Glomerular endothelial cell (primary cell): Measurements from ENCODE around the gene MET. TPM values are rescaled to one million over a fixed set of nuclear protein-coding genes. Genes with fewer than 3 reads are reported as not detected.
"Not testable (repeated sequence)": the region's sequence is repeated elsewhere in the genome, so short reads cannot be mapped to it uniquely, and the experiment has no call there.

Source experiments
- DNase-seq: peaks from one replicate; pipeline ENCODE4 v3.0.0-alpha.2; 2011; ENCODE audit warnings: low read depth, low spot score; ENCODE audit errors: extremely low read depth
- total RNA-seq: library from RNA; depleted of rRNA; stranded (reverse); fragments of >200 nt; gene quantifications from 2 replicates; pipeline ENCODE4 v1.2.3, GENCODE V29; 2015

The MET gene
- total RNA-seq, 1 donor from 2014 or later, result 24.4 TPM

GRCh38 chr7:116741625-116742316 lies 69.8 kb downstream of the MET start:
- DNase-seq, result no peak

GRCh38 chr7:116742641-116743040 lies 70.6 kb downstream of the MET start:
- DNase-seq, result no peak

GRCh38 chr7:116743835-116744234 lies 71.8 kb downstream of the MET start:
- not testable (repeated sequence) for DNase-seq

- DNase-seq, result not testable (repeated sequence)
Observed at GRCh38 chr7:116746388-116746787, 74.4 kb downstream of the MET start.

GRCh38 chr7:116751070-116751469 lies 79.1 kb downstream of the MET start:
- not testable (repeated sequence) for DNase-seq

- DNase-seq, result no peak
Observed at GRCh38 chr7:116752305-116753074, 80.5 kb downstream of the MET start.

GRCh38 chr7:116753130-116753529 lies 81.1 kb downstream of the MET start:
- no peak for DNase-seq

GRCh38 chr7:116754186-116754585 lies 82.2 kb downstream of the MET start:
- DNase-seq, result no peak

GRCh38 chr7:116757283-116757682 lies 85.3 kb downstream of the MET start:
- no peak for DNase-seq

- DNase-seq, result not testable (repeated sequence)
Observed at GRCh38 chr7:116759642-116760041, 87.6 kb downstream of the MET start.

- DNase-seq, result no peak
Observed at GRCh38 chr7:116762971-116763370, 91.0 kb downstream of the MET start.

- DNase-seq, result no peak
Observed at GRCh38 chr7:116763647-116764046, 91.7 kb downstream of the MET start.

GRCh38 chr7:116766881-116767280 lies 94.9 kb downstream of the MET start:
- no peak for DNase-seq

GRCh38 chr7:116769546-116769945 lies 97.5 kb downstream of the MET start:
- no peak for DNase-seq

- DNase-seq, result no peak
Observed at GRCh38 chr7:116770941-116771340, 98.9 kb downstream of the MET start.

- no peak for DNase-seq
Observed at GRCh38 chr7:116771640-116772039, 99.6 kb downstream of the MET start.

GRCh38 chr7:116772423-116772863 lies 100.4 kb downstream of the MET start:
- DNase-seq, result peak; percentile 73

- DNase-seq, result no peak
Observed at GRCh38 chr7:116772926-116773749, 101.1 kb downstream of the MET start.

GRCh38 chr7:116776046-116776445 lies 104.0 kb downstream of the MET start:
- DNase-seq, result no peak

GRCh38 chr7:116776610-116777289 lies 104.8 kb downstream of the MET start:
- peak; percentile 47 for DNase-seq
